Hepatocyte (in vitro differentiated cells): Measurements from ENCODE around the gene BUD13. TPM values are rescaled to one million over a fixed set of nuclear protein-coding genes. Genes with fewer than 3 reads are reported as not detected.

Source experiments
- DNase-seq: peaks from one replicate; pipeline ENCODE4 v3.0.0-alpha.2; 2016; ENCODE audit warnings: low spot score
- H2AFZ ChIP-seq: fragments of 200-600 bp; sonication (generic); 2 replicates; pipeline ENCODE4 v1.6.0; 2016; ENCODE audit warnings: antibody characterized with exemption, mild to moderate bottlenecking
- H3K27ac ChIP-seq: fragments of 200-600 bp; sonication (generic); 2 replicates; pipeline ENCODE4 v1.5.1; 2016; ENCODE audit warnings: mild to moderate bottlenecking
- H3K27me3 ChIP-seq: fragments of 200-600 bp; sonication (generic); 2 replicates; pipeline ENCODE4 v1.6.1; 2016
- H3K36me3 ChIP-seq: fragments of 200-600 bp; sonication (generic); replicated peaks from 2 replicates; pipeline ENCODE4 v1.5.1; 2016; ENCODE audit warnings: low read depth; ENCODE audit not compliant: insufficient read depth
- H3K4me1 ChIP-seq: fragments of 200-600 bp; sonication (generic); 2 replicates; pipeline ENCODE4 v1.5.1; 2016; ENCODE audit warnings: mild to moderate bottlenecking, moderate library complexity; ENCODE audit not compliant: insufficient read depth
- H3K4me2 ChIP-seq: fragments of 200-600 bp; sonication (generic); 2 replicates; pipeline ENCODE4 v1.6.0; 2016
- H3K4me3 ChIP-seq: fragments of 200-600 bp; sonication (generic); 2 replicates; pipeline ENCODE4 v1.5.1; 2016; ENCODE audit warnings: mild to moderate bottlenecking
- H3K79me2 ChIP-seq: fragments of 200-600 bp; sonication (generic); 2 replicates; pipeline ENCODE4 v1.6.0; 2017; ENCODE audit warnings: mild to moderate bottlenecking
- H3K9me2 ChIP-seq: fragments of 200-600 bp; sonication (generic); replicated peaks from 2 replicates; pipeline ENCODE4 v1.6.0; 2017; ENCODE audit warnings: mild to moderate bottlenecking; ENCODE audit not compliant: insufficient read depth
- H3K9me3 ChIP-seq: fragments of 200-600 bp; sonication (generic); 2 replicates; pipeline ENCODE4 v1.5.1; 2016; ENCODE audit warnings: low read depth, mild to moderate bottlenecking
- H4K20me1 ChIP-seq: fragments of 200-600 bp; sonication (generic); 2 replicates; pipeline ENCODE4 v1.6.0; 2016; ENCODE audit warnings: mild to moderate bottlenecking; ENCODE audit not compliant: insufficient read depth, poor library complexity, severe bottlenecking
- EZH2 ChIP-seq: fragments of 200-600 bp; sonication (generic); IDR thresholded peaks from 2 replicates; pipeline ENCODE4 v1.6.1; 2016; ENCODE audit warnings: antibody characterized with exemption, mild to moderate bottlenecking, borderline replicate concordance
- EZH2phosphoT487 ChIP-seq: fragments of 200-600 bp; sonication (generic); IDR thresholded peaks from one replicate; pipeline ENCODE4 v1.6.1; 2018; ENCODE audit warnings: antibody characterized with exemption, mild to moderate bottlenecking, low read depth, moderate library complexity; ENCODE audit not compliant: unreplicated experiment, severe bottlenecking
- WGBS: methylation state at CpG from one replicate; pipeline ENCODE4 v1.1.6; 2016; ENCODE audit warnings: low lambda C conversion rate; ENCODE audit errors: missing lambda C conversion rate; 5-methylcytosine and 5-hydroxymethylcytosine counted together
- polyA plus RNA-seq: library from polyadenylated mRNA; unstranded; fragments of >200 nt; fragmentation: Nextera tagmentation; extraction: Ambion mirVana; gene quantifications from 2 replicates; pipeline ENCODE4 v1.2.1, GENCODE V29; 2016
- total RNA-seq: library from RNA; depleted of rRNA; stranded (reverse); fragments of >200 nt; gene quantifications from 2 replicates; pipeline ENCODE4 v1.2.3, GENCODE V29; 2014
- TF ChIP-seq, protein P1 (sequence below): fragments of 200-600 bp; sonication (generic); IDR thresholded peaks from 2 replicates; pipeline ENCODE4 v1.5.1; 2016; ENCODE audit warnings: antibody characterized with exemption, mild to moderate bottlenecking; ENCODE audit not compliant: poor library complexity

The BUD13 gene
- total and polyA plus RNA-seq, 2 experiments from 2014 or later: 11.1 to 12.6 TPM

DNA sequence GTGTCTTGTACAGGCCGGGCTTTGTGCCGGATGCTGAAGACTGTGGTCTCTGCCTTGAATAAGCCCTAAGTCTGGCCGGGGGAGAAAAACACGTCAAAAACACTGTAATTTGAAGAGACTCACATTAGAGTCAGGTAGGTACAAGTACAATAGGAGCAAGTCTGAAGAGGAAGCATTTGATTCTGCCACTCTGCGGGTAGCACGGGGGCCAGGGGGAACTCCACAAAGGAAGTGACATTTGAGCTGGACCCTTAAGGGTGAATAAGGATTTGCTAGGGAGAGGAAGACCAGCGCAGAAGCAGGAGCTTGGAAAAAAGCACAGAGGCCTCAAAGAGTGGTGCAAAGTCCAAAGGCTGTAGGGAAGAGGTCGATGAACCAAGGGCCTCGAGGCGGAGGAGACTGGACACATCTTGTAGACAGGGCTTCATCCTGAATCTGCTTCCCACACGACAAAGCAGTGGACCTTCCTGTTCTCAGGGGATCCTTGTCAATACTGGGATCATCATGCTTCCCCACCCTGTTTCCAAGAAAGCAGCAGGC is 38.7 kb downstream of the BUD13 start:
- no peak for DNase-seq
- H3K27ac ChIP-seq: no peak overlapping the region
- WGBS: 78% methylated on average over 11 of the region's 11 CpGs

DNA sequence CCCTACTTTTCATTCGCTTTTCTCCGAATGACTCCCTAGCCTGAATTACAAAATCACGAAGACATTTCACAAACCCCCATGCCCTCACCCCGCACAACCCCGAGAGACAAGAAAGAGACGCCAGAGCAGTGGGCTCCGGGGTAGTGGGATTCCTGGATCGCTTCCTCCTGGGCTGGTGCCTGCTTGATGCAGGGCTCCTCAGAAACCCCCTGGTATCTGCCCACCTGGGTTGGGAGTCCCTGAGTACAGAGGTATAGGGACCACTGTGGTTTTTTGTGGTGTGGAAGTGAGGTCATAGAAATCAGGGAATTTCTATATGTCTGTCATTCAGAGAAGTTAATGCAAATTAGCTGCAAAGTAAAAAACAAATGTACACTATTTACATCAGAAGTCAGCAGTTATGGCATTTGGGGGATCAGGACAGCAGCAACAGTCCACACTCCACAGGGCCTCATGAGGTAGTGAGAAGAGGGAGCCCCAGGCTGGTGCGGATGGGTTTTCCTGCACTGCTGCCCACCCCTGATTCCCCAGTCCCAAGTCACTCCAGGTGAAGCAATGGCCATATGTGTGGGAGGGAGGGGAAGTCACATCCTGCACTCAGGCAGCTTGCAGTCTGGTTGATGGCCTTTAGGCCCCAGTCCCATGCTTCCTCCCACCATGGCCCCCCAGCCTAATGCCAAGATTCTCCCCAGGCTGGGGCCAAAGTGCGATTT is 39.6 kb downstream of the BUD13 start:
- WGBS: 77% methylated on average over 10 of the region's 10 CpGs

More for the DNA sequence above, 38.7 kb downstream of the BUD13 start:
- no peaks in the 10 kb centered on the region for H3K36me3 ChIP-seq
- H3K4me3 ChIP-seq: no peak overlapping the region
- no peak overlapping the region for H3K4me2 ChIP-seq
- H3K9me3 ChIP-seq: no peaks in the 10 kb centered on the region
- H4K20me1 ChIP-seq: no peaks in the 10 kb centered on the region
- no peak for TF ChIP-seq EZH2
- no peak for TF ChIP-seq EZH2phosphoT487
- TF ChIP-seq, protein P1, sequence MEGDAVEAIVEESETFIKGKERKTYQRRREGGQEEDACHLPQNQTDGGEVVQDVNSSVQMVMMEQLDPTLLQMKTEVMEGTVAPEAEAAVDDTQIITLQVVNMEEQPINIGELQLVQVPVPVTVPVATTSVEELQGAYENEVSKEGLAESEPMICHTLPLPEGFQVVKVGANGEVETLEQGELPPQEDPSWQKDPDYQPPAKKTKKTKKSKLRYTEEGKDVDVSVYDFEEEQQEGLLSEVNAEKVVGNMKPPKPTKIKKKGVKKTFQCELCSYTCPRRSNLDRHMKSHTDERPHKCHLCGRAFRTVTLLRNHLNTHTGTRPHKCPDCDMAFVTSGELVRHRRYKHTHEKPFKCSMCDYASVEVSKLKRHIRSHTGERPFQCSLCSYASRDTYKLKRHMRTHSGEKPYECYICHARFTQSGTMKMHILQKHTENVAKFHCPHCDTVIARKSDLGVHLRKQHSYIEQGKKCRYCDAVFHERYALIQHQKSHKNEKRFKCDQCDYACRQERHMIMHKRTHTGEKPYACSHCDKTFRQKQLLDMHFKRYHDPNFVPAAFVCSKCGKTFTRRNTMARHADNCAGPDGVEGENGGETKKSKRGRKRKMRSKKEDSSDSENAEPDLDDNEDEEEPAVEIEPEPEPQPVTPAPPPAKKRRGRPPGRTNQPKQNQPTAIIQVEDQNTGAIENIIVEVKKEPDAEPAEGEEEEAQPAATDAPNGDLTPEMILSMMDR: no peak
- no peaks in the 10 kb centered on the region for H3K9me2 ChIP-seq
- no peak overlapping the region for H2AFZ ChIP-seq
- no peaks in the 10 kb centered on the region for H3K79me2 ChIP-seq
- no peaks in the 10 kb centered on the region for H3K4me1 ChIP-seq
- H3K27me3 ChIP-seq: no peaks in the 10 kb centered on the region

DNA sequence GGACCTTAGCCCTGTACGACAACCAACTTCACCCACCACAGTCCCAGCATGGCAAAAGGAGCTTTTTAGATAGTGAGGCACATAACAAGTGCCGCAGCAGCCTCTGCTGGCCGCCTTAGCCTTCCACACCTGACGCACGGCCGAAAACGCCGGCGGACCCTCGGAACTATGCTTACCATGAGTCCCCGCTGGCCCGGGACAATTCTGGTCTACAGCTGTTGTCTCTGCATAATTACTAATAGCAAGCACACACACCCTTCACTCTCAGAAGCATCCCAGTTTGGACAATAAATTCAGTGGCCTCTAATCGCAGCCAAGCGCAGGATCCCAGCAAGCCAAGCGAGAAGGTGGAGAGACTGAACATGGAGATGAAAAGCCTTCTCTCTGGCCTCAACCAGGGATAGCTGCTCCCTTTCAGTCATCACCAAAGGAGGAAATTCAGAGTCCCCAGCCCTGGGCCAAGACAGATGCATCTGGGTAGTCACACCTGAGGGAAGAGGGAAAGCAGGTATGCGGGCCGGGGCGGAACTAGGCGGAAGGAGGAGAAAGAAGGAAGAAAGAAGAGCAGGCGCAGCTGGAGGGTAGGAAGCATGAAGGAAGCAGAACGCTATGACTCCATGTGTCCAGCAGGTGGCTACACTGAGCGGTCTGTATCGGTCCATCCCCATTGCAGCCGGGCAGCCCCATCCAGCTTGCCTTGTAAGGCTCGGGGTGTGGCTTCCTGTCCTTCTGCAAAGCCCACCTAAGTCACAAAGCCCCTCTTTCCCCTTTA is 40.3 kb downstream of the BUD13 start:
- DNase-seq: peak; percentile 84
- Histone ChIP-seq H3K4me1 (no peaks in the 10 kb centered on the region), H3K79me2 (no peaks in the 10 kb centered on the region), H3K36me3 (no peaks in the 10 kb centered on the region), H3K9me3 (no peaks in the 10 kb centered on the region), H3K4me3 (no peak overlapping the region), H2AFZ (peak overlapping the region; percentile 36), H3K4me2 (peak overlapping the region; percentile 60), H3K27me3 (peaks cover 5% of the 10 kb centered on the region), H4K20me1 (no peaks in the 10 kb centered on the region), H3K9me2 (no peaks in the 10 kb centered on the region), H3K27ac (no peak overlapping the region)
- TF ChIP-seq, protein P1: peak; percentile 72
- TF ChIP-seq EZH2phosphoT487 (no peak), EZH2 (no peak)
- 41% methylated on average over 25 of the region's 25 CpGs for WGBS

More for the DNA sequence above, 39.6 kb downstream of the BUD13 start:
- Histone ChIP-seq H3K4me3 (no peak overlapping the region), H2AFZ (no peak overlapping the region), H3K27ac (no peak overlapping the region), H4K20me1 (no peaks in the 10 kb centered on the region), H3K9me2 (no peaks in the 10 kb centered on the region), H3K36me3 (no peaks in the 10 kb centered on the region), H3K4me2 (no peak overlapping the region), H3K27me3 (peaks cover 5% of the 10 kb centered on the region), H3K79me2 (no peaks in the 10 kb centered on the region), H3K4me1 (no peaks in the 10 kb centered on the region), H3K9me3 (no peaks in the 10 kb centered on the region)
- TF ChIP-seq, protein P1: no peak
- TF ChIP-seq EZH2 (no peak), EZH2phosphoT487 (no peak)
- DNase-seq: no peak
